Kidney (tissue), 14 donors: ENCODE data around the gene SERPINI1. TPM values are rescaled to one million over a fixed set of nuclear protein-coding genes. Genes with fewer than 3 reads are reported as not detected.

Experiments used
- DNase-seq, 5 donors: peaks; one replicate each; pipeline ENCODE4 v3.0.0-alpha.2; 2013 to 2020
- FAIRE-seq: peaks from 2 replicates; lab custom pipeline; 2012; peaks lifted over from hg19 to GRCh38; lab: Jason Lieb, UNC
- H3K27ac ChIP-seq, 2 donors: one replicate each; pipeline ENCODE4 v1.7.0; 2013; ENCODE audit warnings: low read depth in 2 of 2, low read length in 2 of 2, inconsistent platforms in 1 of 2
- H3K27me3 ChIP-seq: one replicate; pipeline ENCODE4 v1.7.1; 2013; ENCODE audit warnings: low read length, inconsistent platforms; ENCODE audit not compliant: control insufficient read depth, insufficient read depth
- H3K36me3 ChIP-seq, 3 donors: one replicate each; pipeline versions ENCODE4 v1.7.0 to v1.7.1; 2013; ENCODE audit warnings: low read length in 3 of 3, control low read depth in 1 of 3, inconsistent platforms in 1 of 3; ENCODE audit not compliant: insufficient read depth in 3 of 3, control insufficient read depth in 2 of 3
- H3K4me1 ChIP-seq, 3 donors: one replicate each; pipeline versions ENCODE4 v1.7.0 to v1.7.1; 2013; ENCODE audit warnings: low read length in 3 of 3, inconsistent platforms in 1 of 3, low read depth in 1 of 3; ENCODE audit not compliant: control insufficient read depth in 2 of 3, insufficient read depth in 2 of 3
- H3K4me3 ChIP-seq, 3 donors: one replicate each; pipeline versions ENCODE4 v1.7.0 to v1.8.1; 2013; ENCODE audit warnings: low read length in 3 of 3, control low read depth in 1 of 3, inconsistent platforms in 1 of 3
- H3K9ac ChIP-seq, 3 donors: one replicate each; pipeline versions ENCODE4 v1.7.0 to v1.7.1; 2013; ENCODE audit warnings: low read length in 3 of 3, control low read depth in 1 of 3, inconsistent platforms in 1 of 3
- H3K9me3 ChIP-seq, 3 donors: one replicate each; pipeline versions ENCODE4 v1.7.0 to v1.7.1; 2013; ENCODE audit warnings: low read length in 3 of 3, control low read depth in 1 of 3, inconsistent platforms in 1 of 3; ENCODE audit not compliant: control insufficient read depth in 2 of 3, insufficient read depth in 1 of 3
- intact Hi-C: fragments of 100-400 bp; cut with DNase I; formaldehyde crosslinking; loops from one replicate; pipeline ENCODE4 v1.11.1; 2022
- polyA plus RNA-seq: library from polyadenylated mRNA; stranded (reverse); fragments of 350-450 nt; fragmentation: Illumina TruSeq; extraction: RNeasy Lipid Tissue Mini Kit (QIAGEN cat#74804); gene quantifications from one replicate; pipeline ENCODE4 v1.2.3, GENCODE V29; 2014; ENCODE audit warnings: low read depth, low replicate concordance; ENCODE audit not compliant: insufficient read depth
- total RNA-seq: library from RNA; stranded (reverse); fragmentation: NEBNext Ultra II Directional; extraction: Animal tissue kit (Norgen Biotek cat#: 25700); gene quantifications from one replicate; pipeline ENCODE4 v1.2.1, GENCODE V29; 2021
- TF ChIP-seq, protein P1 (sequence below): IDR thresholded peaks from 3 replicates; pipeline ENCODE4 v1.5.1; 2012; ENCODE audit warnings: mild to moderate bottlenecking, moderate library complexity, borderline replicate concordance; ENCODE audit not compliant: insufficient read depth; ENCODE audit errors: extremely low read depth
- donor health status: control.
- donor health status: control.
- donor health status: control.
- donor health status: control.
- donor health status: control.
- donor health status: DM: yes; HTN: yes; CAD: no.
- donor health status: Normal renal cell carcinoma (clear cell type).

Gene SERPINI1
- total and polyA plus RNA-seq, 2 donors from 2014 or later = 9.5 to 35.3 TPM

DNA sequence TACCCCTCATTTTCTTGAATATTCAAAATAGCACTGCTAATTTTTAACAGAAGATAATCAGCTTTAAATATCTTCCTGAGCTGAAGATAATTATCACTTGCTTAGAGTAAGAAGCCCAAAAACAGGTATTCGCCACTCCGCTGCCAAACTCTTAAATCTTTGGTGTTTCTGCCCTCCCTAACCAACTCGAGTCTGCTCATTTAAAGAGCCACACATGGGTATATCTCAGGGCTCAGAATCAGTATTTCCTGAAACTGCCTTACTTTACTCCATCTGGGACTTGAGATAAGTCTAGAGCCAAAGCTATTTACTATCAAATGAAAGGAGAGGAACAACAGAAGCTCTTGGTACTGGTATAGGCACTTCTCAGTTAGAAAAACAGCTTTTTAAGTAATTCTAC, 11.6 kb upstream of the SERPINI1 start:
- no peak for FAIRE-seq
- peaks cover 0 to 5% (median 0%) of the 10 kb centered on the region in 3 donors for H3K4me1 ChIP-seq
- intact Hi-C loops = no loop called here

DNA sequence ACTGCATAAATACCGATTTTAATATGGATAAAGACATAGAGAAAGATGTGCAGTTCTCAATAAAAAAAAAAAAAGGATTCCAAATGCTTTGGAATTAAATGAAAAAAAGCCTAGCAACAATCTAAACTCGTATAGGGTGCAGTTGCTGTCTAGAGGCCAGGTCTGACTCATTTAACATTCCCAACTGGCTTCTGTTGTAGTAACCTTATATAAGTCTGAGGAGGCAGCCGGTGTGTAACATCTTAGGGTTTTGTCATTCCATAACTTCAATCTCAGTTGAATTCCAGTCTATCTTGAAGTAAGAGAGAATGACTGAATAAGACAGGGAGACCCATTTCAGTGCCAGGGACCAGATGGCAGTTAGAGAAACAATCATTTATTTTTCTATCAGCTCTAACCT, 7.3 kb upstream of the SERPINI1 start:
- Histone ChIP-seq H3K36me3 (no peaks in the 10 kb centered on the region), H3K27ac (no peak overlapping the region), H3K9me3 (no peaks in the 10 kb centered on the region), H3K4me1 (peaks cover 0 to 5% (median 4%) of the 10 kb centered on the region in 3 donors), H3K27me3 (no peaks in the 10 kb centered on the region), H3K4me3 (no peak overlapping the region), H3K9ac (no peak overlapping the region)
- DNase-seq (no peak), FAIRE-seq (no peak)
- TF ChIP-seq, protein P1, sequence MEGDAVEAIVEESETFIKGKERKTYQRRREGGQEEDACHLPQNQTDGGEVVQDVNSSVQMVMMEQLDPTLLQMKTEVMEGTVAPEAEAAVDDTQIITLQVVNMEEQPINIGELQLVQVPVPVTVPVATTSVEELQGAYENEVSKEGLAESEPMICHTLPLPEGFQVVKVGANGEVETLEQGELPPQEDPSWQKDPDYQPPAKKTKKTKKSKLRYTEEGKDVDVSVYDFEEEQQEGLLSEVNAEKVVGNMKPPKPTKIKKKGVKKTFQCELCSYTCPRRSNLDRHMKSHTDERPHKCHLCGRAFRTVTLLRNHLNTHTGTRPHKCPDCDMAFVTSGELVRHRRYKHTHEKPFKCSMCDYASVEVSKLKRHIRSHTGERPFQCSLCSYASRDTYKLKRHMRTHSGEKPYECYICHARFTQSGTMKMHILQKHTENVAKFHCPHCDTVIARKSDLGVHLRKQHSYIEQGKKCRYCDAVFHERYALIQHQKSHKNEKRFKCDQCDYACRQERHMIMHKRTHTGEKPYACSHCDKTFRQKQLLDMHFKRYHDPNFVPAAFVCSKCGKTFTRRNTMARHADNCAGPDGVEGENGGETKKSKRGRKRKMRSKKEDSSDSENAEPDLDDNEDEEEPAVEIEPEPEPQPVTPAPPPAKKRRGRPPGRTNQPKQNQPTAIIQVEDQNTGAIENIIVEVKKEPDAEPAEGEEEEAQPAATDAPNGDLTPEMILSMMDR = no peak
- intact Hi-C loops = no loop called here

More for the DNA sequence above, 11.6 kb upstream of the SERPINI1 start:
- Histone ChIP-seq H3K27me3 (no peaks in the 10 kb centered on the region), H3K9me3 (no peaks in the 10 kb centered on the region), H3K4me3 (no peak overlapping the region), H3K9ac (no peak overlapping the region), H3K36me3 (peaks cover 0 to 3% (median 0%) of the 10 kb centered on the region in 3 donors), H3K27ac (no peak overlapping the region)
- TF ChIP-seq, protein P1 = no peak
- DNase-seq = no peak

DNA sequence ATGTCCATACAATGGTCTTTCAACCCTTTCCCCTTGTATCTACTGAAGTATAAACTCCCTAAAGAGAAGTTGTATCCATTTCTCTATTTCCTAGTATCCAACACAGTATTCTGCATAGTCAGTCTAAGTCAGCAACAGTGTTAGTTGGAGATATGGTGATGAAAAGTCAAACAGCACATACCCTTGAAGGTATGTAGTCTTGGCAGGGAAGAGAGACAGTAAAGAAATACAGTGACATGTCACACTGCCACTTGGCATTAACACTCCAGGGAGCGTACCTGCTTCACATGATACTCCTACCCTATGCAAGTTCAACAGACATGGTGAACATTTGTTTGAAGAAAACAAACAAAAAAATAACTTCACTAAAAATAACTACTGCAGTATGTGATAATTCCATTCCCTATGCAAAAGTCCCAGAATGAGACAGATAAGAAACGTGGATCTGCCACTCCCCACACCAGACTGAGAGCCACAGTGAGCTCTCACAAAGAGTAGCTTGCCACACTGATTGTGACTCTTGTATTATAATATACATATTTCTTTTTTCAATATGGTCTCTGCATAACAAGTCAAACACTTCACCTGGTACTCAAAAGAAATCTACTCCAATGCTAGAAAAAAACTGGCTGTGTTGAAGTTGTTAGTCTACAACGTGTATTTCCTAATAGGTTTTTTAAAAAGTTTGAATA, 6.7 kb upstream of the SERPINI1 start:
- FAIRE-seq (no peak), DNase-seq (no peak)
- intact Hi-C loops = no loop called here
- H3K27me3 ChIP-seq = no peaks in the 10 kb centered on the region
- TF ChIP-seq, protein P1 = no peak
- H3K9me3 ChIP-seq = no peaks in the 10 kb centered on the region
- no peak overlapping the region for H3K27ac ChIP-seq
- H3K4me1 ChIP-seq = peaks cover 0 to 5% (median 4%) of the 10 kb centered on the region in 3 donors
- no peaks in the 10 kb centered on the region for H3K36me3 ChIP-seq
- no peak overlapping the region for H3K9ac ChIP-seq
- no peak overlapping the region for H3K4me3 ChIP-seq
